COLO668 (cell line): Measurements from ENCODE around the gene GSTK1.

Experiments
- DNase-seq: peaks from one replicate; lab custom pipeline; 2025; ENCODE audit not compliant: unreplicated experiment; lab: John Stamatoyannopoulos, UW

Gene GSTK1

DNA sequence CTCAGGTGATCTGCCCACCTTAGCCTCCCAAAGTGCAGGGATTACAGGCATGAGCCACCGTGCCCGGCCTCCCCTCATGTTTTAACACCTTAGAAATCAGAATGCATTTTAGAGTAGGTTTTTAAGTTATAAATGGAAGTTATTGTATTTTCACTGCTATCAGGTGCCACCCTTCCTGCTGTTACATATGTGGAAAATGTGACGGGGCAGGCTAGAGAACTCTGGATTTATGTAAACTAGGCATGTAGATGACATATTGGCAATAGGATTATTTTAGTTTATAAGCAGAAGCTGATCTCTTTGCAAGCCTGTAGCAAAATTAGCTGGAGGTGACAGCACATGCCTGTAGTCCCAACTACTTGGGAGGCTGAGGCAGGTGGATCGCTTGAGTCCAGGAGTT is 27.1 kb downstream of the GSTK1 start:
- DNase-seq, result no peak

- no peak for DNase-seq
Measured at GRCh38 chr7:143292876-143293275, 29.6 kb downstream of the GSTK1 start.

DNA sequence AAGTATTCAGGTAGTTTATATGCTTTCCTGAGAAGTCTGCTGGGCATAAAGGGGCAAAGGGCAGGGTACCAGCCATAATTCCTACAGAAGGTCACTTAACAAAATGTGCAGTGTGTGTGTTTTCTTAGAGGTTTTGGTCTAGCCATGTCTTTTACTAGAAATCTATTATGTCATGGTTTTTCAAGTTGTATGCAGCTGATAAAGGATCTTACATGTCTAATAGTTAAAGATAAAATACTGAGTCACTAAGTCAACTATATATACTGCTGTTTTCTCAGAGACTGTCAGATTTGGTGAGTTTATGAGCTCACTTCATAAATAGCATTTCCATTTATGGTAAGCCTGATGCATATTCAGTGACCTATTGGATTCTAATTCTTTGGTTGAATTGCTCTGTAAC is 32.6 kb downstream of the GSTK1 start:
- DNase-seq, result no peak

GRCh38 chr7:143296686-143297085 is 33.4 kb downstream of the GSTK1 start:
- no peak for DNase-seq

DNA sequence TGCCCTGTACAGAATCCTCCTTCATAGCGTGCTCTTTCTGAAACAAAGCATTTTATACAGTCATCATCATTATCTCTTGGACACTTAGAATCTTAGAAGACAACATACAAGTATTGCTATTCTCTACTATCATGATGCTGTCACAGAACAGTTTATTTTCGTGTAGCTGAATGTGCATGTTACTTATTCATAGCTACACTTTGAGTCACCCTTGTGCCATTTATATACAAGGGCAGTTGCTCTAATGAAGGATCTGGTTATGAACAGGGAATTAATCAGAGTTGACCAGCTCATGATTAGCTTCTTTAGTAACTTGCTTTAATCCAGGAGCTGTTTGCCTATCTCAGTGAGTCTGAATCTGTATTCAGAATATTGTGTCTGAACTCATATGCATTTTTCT is 36.1 kb downstream of the GSTK1 start:
- DNase-seq, result no peak

- DNase-seq, result peak; percentile 22
Measured at GRCh38 chr7:143299840-143300239, 36.6 kb downstream of the GSTK1 start.

DNA sequence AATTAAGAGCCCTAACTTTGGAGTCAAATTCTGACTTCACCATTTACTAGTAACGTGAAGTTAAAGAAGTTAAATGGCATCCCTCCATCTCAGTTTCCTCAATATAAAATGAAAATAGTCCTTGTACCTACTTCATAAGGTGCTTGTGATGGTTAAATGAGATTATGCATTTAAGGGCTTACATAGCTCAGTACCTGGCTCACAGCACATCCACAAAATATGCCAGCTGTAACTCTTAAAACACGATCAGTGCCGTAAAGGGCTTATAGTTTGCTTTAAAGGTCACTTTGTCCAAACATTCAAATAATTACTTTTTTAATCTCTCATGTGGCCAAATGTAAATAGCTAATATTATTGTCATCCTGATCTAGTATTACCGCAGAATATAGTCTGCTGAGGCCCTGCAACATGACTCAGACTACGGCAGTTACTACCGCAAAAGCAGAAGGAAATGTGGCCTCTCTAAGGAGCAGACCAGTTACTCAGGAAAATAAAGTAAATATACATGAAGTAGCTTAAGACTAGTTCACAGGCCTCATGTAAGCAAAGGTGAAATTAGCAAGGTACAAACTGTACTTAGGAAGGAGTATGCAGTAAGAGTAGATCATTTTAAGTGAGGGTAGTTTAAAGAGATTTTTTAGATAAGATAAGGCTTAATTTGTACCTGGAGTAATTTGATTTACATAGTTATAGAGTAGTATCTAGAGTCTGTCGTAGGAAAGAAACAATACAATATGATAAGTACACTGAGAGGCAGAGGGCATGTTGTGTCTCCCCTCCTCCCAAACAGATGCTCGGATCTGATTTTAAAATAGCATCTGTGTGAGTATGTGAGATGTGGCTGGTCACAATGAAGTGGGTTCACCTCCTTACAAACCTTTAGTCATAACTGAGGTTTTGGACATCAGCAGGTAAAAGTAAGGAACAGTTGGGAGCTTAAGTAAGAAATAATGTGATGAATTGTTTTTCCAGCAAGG is 38.0 kb downstream of the GSTK1 start:
- no peak for DNase-seq

DNA sequence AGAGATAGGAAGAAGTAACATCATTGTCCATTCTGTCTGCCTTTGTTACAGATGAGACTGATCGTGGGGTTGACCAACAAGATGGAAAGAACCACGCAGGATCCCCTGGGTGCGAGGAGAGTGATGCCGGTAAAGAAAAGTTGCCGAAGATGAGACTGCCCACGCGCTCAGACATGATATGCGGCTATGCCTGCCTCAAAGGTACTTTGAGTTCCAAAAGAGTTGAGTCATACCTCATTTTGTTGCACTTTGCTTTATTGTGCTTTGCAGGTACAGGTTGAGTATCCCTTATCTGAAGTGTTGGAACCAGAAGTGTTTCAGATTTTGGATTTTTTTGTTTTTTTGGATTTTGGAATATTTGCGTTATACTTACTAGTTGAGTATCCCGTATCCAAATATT is 40.5 kb downstream of the GSTK1 start:
- no peak for DNase-seq

DNA sequence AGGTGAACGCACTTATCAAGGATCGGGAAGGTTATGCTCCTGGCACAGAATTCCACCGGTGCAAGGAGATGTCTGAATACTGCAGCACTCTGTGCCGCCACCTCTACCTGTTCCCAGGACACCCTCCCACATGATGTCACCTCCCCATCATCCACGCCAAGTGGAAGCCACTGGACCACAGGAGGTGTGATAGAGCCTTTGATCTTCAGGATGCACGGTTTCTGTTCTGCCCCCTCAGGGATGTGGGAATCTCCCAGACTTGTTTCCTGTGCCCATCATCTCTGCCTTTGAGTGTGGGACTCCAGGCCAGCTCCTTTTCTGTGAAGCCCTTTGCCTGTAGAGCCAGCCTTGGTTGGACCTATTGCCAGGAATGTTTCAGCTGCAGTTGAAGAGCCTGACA is 41.7 kb downstream of the GSTK1 start:
- no peak for DNase-seq

DNA sequence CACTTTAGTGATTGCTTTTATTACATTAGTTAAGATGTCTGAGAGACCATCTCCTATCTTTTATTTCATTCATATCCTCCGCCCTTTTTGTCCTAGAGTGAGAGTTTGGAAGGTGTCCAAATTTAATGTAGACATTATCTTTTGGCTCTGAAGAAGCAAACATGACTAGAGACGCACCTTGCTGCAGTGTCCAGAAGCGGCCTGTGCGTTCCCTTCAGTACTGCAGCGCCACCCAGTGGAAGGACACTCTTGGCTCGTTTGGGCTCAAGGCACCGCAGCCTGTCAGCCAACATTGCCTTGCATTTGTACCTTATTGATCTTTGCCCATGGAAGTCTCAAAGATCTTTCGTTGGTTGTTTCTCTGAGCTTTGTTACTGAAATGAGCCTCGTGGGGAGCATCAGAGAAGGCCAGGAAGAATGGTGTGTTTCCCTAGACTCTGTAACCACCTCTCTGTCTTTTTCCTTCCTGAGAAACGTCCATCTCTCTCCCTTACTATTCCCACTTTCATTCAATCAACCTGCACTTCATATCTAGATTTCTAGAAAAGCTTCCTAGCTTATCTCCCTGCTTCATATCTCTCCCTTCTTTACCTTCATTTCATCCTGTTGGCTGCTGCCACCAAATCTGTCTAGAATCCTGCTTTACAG is 42.3 kb downstream of the GSTK1 start:
- peak; percentile 48 for DNase-seq

DNA sequence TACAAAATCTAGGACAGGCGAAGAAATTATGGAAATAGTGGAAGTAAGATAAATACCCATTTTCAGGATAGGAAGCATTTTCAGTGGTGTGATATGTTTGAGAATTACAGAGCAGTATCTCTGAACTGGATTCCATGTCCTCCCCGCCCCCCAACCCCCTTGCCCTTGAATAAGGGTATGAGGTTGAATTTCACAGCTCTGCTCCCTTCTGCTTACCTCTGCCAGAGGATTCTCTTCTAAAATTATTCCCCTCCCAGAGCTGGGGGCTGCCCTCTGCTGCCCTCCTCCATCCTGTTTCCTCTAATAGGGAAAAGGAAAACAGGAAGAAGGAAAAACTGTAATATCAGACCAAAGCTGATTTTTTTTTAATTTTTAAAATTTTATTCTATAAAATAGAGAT is 45.4 kb downstream of the GSTK1 start:
- no peak for DNase-seq

DNA sequence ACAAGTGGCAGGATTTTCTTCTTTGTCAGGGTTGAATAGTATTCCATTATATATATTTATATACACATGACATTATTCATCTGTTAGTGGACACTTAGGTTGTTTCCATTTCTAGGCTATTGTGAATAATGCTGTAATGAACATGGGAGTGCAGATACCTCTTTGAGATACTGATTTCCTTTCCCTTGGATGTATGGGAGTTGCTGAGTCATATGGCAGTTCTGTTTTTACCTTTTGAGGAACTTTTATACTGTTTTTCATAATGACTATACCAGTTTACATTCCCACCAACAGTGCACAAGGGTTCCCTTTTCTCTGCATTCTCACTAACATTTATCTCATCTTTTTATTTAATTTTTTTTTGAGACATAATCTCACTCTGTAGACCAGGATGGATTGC is 50.9 kb downstream of the GSTK1 start:
- no peak for DNase-seq

- no peak for DNase-seq
Measured at GRCh38 chr7:143315776-143316175, 52.5 kb downstream of the GSTK1 start, which contains the start of gene CLCN1. TSS of gene CLCN1 (plus strand) at chr7:143316111. CDS start at chr7:143316213, 102 bp downstream.

DNA sequence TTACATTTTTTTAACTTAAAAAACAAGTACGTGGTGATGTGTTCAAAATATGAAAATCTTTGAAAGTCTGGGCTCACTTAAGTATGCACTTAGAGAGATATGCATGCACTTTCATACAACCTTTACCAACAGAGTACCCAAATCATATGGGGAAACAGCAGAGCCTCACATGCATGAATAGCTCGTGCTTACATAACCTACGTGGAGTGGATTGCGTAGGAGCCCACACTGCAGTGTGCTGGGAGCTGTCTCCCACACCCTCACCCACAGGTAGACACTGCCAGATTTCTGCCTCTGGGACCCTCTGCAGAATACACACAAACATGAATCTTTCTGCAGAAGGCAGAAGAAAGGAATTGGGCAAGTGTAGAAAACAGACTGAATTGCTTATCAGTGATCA is 53.3 kb downstream of the GSTK1 start:
- DNase-seq, result no peak

GRCh38 chr7:143318661-143319060 is 55.4 kb downstream of the GSTK1 start:
- no peak for DNase-seq
